Erythroblast (primary cell): ENCODE measurements around the gene ZNF442.
"Not testable (repeated sequence)": the region's sequence is repeated elsewhere in the genome, so short reads cannot be mapped to it uniquely, and the experiment has no call there.

ENCODE experiments used
- DNase-seq, 2 experiments: peaks; one replicate each; lab custom pipeline; 2025; lab: John Stamatoyannopoulos, UW
- GATA1 ChIP-seq: IDR thresholded peaks from 2 replicates; pipeline ENCODE4 v1.6.1; 2011; ENCODE audit warnings: low read depth, mild to moderate bottlenecking, control low read depth, low read length, moderate library complexity
- POLR2A ChIP-seq: IDR thresholded peaks from 2 replicates; pipeline ENCODE4 v1.6.1; 2011; ENCODE audit warnings: mild to moderate bottlenecking, low read length

The ZNF442 gene

DNA sequence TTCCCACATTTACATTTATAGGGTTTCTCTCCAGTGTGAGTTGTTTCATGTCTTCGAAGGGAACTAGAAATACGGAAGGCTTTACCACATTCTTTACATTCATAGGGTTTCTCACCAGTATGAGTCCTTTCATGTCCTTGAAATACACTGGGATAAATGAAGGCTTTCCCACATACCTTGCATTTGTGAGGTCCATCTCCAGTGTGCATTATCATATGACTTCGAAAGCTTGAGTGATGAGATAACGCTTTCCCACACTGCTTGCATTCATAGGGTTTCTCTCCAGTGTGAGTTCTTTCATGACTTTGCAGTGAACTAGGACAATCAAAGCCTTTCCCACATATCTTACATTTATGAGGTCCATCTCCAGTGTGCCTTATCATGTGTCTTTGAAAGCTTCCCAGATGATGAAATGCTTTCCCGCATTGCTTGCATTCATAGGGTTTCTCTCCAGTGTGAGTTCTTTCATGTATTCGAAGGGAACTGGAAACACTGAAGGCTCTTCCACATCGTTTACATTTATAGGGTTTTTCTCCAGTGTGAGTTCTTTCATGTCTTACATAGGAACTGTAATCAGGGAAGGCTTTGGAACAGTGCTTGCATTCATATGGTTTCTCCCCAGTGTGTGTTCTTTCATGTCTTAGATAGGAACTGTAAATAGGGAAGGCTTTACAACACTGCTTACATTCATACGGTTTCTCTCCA is 15.1 kb downstream of the ZNF442 start:
- no peak for DNase-seq
- TF ChIP-seq POLR2A (no peak), GATA1 (no peak)

DNA sequence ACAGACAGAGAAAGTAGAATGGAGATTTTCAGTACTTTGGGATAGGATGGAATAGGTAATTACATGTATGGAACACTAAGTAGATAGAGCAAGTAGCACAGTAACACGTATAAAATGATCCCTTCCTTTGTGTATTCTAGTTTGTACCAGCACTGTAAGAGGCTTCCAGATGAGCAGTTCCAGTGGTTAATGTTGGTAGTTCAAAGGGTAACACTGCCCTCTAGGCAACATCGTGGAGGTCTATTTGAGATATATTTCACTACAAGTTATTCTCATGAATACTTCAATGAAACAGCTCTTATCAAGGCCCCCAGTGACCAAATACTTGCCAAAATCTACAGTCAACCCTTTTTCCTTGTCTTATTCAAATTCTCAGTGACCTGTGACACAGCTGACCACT is 18.6 kb downstream of the ZNF442 start:
- DNase-seq = peak in 1 of 2 experiments; percentile 12
- TF ChIP-seq POLR2A = no peak
- TF ChIP-seq GATA1 = no peak

DNA sequence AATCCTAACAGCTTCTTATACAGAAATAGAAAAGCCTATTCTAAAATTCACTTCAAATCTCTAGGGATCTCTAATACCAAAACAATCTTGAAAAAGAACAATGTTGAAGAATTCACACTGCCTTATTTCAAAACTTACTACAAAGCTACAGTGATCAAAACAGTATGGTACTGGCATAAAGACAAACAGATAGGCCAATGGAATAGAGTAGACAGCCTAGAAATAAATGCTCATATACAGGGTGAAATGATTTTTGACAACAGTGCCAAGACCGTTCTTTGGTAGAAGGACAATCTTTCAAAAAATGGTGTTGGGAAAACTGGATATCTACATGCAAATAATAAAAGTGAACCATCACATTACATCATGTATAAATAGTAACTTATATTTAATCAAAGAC is 20.3 kb downstream of the ZNF442 start:
- TF ChIP-seq POLR2A = no peak
- no peak for TF ChIP-seq GATA1

DNA sequence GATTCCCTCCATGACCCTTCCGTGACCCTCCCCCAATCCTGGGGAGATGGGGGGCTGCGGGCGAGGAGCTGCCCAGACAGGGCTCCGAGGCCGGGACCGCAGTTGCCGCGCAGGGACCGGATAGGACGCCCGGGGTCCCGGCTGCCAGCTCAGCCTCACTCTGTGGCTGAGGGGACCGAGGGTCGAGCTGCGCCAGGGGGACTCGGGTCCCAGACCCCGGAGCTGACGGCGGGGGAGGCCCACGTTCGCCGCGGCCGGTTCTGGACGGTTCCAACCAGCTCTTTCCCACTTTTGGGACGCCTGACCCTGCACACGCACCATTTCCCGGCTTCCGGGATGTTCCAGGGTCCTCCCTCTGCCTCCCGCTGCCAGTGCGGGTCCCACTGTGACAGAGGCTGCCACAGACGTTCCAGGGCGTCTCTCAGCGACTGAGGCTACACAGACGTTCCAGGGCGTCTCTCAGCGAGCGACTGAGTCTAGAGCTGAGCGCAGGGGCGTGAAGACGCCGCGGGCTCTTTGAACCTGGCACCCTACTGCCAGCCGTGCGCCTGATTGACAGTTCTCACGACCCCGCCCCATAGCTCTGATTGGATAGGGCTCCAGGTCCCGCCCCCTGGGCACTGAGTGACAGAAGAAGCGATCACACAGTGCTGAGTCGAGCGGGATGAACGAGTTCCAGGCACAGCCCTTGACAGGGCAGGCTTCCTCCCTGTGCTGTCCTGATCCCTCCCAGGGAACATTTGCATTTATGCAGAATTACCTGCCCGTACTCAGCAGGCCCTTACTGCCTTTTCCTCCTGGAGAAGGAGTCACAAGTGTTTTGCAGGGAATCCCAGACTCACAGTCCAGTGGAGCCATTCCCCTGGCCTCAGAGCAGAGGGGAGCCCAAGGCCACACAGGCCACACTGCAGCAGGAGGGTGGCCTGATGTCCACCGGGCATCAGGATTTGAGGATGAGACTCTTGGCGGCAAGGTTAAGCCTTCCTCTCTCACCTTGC is 32.0 kb downstream of the ZNF442 start, which contains the start of gene ZNF563:
Gene ZNF563 (minus strand): TSS at position 472 of the 998 bp plus-strand sequence. CDS start 151 bp downstream, at position 321.
- peak; percentile 89 for DNase-seq
- peak; percentile 89 for TF ChIP-seq POLR2A
- TF ChIP-seq GATA1 = no peak

More for the DNA sequence above, 20.3 kb downstream of the ZNF442 start:
- no peak for DNase-seq

GRCh38 chr19:12331211-12331941 is 34.1 kb downstream of the ZNF442 start:
- TF ChIP-seq POLR2A (no peak), GATA1 (no peak)
- peak; percentile 34 to 57 for DNase-seq

DNA sequence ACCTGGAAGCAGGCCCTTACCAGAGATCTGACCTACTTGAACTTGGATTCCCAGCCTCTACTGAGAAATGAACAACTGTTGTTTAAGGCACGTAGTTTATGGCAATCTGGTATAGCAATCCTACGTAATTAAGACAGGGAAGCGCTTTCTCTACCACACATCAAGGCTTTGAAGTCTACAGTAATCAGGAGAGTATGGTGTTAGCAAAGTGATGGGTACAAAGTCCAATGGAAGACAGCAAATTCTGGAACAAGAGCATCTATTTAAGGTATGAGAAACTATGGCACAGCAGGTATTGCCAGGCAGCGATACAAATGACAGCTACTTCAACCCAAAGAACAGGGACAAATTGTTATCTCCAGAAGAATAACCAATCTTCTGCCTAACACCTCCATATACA is 35.1 kb downstream of the ZNF442 start:
- no peak for TF ChIP-seq POLR2A
- no peak for TF ChIP-seq GATA1
- no peak for DNase-seq

DNA sequence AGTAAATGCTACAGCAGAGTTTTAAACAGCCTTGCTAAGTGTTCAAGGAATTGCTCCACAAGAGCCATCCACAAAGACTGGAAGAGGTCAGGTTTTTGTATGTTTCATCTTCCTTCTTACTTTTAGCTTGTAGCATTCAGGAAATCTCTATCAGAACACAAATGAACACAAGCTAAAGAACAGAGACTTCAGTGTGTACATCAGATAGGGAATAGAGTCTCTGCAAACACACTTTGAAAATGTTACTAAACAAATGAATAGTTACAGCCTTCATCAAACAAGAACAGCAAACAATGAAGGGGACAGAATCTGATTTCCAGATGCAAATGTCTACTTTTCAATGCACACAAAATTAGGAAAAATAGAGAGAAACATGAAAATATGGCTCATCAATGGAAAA is 39.8 kb downstream of the ZNF442 start:
- no peak for DNase-seq

DNA sequence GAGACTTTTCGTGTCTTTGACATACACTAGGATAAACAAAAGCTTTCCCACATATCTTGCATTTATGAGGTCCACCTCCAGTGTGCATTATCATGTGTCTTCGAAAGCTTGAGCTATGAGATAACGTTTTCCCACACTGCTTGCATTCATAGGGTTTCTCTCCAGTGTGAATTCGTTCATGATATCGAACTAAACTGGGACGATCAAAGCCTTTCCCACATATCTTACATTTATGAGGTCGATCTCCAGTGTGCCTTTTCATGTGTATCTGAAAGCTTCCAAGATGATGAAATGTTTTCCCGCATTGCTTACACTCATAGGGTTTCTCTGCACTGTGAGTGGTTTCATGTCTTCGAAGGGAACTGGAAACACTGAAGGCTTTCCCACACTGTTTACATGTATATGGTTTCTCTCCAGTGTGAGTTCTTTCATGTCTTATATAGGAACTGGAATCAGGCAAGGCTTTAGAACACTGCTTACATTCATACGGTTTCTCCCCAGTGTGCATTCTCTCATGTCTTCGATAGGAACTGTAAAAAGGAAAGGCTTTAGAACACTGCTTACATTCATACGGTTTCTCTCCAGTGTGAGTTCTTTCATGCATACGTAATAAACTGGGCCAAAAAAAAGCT is 46.6 kb downstream of the ZNF442 start:
- DNase-seq = no peak
- TF ChIP-seq POLR2A (no peak), GATA1 (no peak)

More for the DNA sequence above, 39.8 kb downstream of the ZNF442 start:
- no peak for TF ChIP-seq POLR2A
- TF ChIP-seq GATA1 = no peak

- no peak for DNase-seq
- TF ChIP-seq GATA1 = no peak
- no peak for TF ChIP-seq POLR2A
These were observed 50.9 kb downstream of the ZNF442 start for GRCh38 chr19:12314553-12314952.

DNA sequence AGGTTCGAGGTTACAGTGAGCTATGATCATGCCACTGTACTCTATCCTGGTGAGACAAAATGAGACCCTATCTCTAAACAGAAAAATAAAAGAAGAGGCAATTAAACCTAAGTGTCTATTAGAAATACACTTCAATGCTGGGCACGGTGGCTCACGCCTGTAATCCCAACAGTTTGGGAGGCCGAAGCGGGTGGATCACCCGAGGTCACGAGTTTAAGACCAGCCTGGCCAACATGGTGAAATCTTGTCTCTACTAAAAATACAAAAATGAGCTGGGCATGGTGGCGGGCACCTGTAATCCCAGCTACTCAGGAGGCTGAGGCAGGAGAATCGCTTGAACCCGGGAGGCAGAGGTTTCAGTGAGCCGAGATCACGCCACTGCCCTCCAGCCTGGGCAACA is 56.6 kb downstream of the ZNF442 start:
- not testable (repeated sequence) for DNase-seq
